Ramos (cell line): ENCODE data around the gene MPZL3.

Experiments
- in situ Hi-C: fragments of 300-500 bp; cut with MboI; formaldehyde crosslinking; loops from one replicate; pipeline ENCODE4 v1.14.3; 2022; ENCODE audit warnings: low sequenced_read_pairs; ENCODE audit not compliant: unreplicated experiment

The MPZL3 gene

DNA sequence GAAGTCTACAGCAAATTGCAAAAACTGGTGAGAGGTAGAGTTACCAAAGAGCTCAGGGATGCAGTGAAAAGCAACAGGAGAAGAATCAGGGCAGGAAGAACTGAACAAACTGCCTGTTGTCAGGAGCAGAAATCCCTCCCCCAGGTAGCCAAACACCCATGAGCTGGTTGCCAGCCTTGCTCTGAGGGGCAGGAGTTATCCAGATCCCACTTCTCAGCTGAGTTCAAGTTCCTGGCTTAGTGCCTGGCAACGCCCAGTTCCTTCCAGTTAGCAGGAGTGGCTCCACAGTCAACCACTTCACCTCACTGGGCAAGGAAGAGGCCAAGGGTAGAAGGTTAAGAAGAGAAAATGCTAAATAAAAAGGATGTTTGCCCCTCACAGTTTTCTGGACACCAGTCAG, 13.8 kb upstream of the MPZL3 start:
- in situ Hi-C loops = no loop called here

DNA sequence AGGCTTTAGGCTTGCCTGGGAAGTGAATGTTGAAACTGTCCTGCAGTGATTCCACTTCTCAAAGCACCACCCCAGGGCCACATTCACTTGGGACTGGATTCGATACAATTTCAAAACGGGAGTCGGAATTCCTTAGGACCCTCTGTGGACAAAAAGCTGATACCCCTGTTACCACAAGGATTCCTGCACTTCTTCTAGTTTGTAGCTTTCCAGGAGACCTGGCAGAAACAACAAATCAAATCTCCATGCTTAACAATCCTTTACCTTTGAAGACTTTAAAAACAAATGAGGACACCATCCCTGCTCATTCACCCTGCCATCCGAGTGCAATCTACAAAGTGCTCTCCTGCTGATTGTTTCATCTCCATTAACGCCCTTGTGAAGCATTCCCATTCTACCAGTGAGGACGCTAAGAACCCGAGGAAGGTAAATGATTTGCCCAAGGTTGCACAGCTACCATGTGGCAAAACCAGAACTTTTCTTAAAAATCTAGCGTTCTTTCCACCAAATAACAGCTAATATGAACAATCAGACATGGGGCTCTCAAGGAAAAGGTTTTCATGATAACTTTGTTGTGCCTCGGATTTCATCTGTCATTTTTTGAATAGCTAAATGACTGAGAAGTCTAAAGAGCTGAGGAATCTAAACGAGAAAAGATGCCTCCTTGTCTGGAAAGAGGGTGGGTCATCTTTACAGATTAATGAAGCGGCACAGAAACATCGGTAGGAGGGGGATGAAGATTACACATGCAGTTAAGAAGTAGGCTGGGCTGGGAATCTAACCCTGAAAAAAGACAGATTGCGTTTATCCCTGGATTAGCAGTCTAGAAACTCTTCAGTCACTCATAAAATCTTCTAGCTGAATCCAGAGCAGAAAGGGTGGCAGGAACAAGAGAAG, 12.7 kb upstream of the MPZL3 start:
- in situ Hi-C loops = no loop called here

DNA sequence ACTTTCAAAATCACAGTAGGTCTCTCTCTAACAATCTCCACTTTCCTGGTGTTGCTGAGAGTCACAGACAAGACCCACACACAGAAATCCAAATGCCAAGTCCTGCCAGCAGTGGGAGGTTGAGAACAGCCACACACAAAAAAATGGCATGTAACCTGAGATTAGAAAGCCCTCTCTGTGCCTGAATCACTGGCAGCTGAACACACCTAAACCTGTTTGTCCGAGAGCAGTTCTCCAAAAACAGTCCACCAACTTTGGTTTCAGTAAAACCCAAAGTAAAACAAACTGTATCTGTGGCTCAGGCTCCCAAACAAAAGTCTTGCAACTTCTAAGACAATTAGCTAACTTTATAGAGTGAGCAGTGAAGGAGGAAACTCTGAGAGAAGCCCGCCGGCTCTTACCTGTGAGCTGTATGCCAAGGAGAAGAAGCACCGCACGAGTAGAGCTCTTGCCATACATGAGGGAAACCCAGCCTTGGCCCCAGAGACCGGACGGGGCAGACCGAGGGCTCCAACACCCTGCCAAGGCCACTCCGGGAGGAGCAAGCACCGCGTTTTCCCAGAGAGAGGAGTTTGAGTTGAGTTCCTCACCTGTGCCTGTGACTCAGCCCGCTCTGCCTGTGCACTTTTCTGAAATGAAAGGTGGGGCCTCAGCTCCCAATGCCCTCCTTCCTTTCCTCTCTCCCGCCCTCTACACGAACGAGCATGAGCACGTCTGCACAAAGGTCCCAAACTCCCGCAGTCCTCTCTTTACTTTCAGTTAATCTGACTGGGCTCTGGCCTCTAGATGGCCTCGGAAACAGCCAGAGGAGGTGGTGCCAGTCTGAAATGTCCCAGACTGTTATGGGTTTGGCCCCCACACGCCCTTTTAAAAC, 11.8 kb upstream of the MPZL3 start, which contains the start of gene MPZL2:
Gene MPZL2, minus strand, starts transcription at position 603 of the 874 bp plus-strand sequence. Its CDS starts 144 bp downstream, at position 459.
- in situ Hi-C loops = no loop called here

DNA sequence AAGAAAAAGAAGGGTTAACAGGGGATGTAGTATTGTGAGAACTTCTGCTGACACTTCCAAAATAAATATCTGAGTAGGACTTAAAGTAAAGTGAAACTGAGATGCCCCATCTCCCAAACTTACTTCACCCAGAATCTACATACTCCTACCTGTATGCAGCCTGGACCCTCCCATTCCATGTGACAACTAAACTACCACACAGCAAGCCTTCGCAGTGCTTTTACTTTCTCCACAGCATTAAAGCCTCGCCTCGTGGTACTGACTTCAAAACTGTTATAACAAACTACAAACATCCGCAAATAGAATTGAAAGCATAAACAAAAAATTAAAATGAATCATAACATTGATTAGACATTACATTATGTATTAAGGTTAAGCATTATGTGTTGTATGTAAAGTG, 10.9 kb upstream of the MPZL3 start:
- in situ Hi-C loops = no loop called here

DNA sequence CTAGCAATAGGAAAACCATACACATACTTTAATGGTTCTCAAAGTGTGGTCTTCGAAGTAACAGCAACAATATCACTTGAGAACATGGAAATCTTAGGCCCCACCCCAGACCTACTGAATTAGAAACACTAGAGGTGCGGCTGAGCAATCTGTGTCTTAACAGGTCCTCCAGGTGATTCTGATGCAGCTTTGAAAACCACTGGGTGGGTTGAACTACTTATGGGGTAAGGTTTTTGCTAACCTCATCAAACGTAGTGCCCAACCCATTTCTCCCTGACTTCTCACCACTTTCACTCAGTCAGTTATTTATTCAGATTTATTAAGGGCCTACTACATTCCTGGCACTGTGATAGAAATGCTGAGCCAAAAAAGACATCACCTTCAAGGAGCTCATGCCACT, 8.2 kb upstream of the MPZL3 start:
- in situ Hi-C loops = no loop called here

DNA sequence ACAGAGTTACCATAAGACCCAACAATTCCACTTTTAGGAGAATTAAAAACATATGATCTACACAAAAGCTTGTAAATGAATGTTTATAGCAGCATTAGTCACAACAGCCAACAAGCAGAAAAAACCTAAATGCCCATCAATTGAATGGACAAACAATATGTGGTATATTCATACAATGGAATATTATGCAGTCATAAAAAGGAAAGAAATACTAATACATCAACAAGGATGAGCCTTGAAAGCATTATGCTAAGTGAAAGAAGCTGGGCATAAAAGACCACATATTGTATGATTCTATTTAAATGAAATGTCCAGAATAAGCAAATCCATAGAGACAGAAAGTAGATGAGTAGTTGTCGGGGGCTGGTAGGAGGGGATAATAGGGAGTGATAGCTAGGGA, 7.0 kb upstream of the MPZL3 start:
- in situ Hi-C loops = no loop called here

DNA sequence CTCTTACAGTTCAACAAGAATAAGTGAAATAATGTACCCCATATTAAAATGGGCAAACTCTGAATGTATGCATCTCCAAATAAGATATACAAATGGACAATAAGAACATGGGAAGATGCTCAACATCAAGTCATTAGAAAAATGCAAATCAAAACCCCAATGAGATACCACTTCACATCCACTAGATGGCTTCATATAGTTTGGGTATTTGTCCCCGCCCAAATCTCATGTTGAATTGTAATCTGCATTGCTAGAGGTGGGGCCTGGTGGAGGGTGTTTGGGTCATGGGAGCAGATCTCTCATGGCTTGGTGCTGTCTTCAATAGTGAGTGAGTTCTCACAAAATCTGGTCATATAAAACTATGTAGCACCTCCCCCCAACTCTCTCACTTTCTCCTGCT, 6.2 kb upstream of the MPZL3 start:
- in situ Hi-C loops = no loop called here

DNA sequence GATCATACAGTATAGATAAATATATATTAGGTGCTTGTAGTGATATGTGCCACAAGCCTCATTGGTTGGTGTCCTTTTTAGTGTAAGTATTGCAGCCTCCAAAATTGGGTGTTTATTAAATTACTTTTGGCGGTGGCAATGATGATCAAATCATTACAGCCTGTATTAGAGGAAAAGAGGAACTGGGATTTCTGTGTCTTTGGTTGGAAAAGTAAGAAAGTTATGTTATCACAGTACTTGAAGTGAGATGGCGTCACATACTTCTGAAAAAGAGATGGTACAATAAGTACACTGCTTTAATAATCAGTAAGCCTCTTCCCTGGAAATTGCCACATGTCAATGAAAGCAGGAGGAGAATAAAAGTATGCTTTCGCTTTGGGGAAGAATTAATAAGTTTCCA, 523 bp upstream of the MPZL3 start:
- in situ Hi-C loops = no loop called here

DNA sequence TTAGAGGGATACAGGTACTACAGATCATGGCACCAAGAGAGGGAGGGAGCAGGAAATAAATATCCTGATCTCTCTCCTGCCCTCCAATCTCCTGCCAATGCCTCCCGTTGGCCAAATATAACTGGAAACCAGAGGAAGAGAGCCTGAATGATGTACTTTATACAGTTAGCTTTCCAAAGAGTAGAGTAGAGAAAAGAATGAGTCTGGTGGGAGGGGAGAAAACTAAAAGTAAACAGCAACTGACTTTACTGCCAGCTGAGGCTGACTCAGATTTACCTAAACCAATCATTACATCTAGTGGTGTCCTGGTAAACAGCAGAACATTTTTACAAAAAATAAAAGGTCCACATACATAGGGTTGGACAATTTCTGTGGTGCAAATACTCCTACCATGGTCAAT, 5.1 kb downstream of the MPZL3 start:
- in situ Hi-C loops = no loop called here

DNA sequence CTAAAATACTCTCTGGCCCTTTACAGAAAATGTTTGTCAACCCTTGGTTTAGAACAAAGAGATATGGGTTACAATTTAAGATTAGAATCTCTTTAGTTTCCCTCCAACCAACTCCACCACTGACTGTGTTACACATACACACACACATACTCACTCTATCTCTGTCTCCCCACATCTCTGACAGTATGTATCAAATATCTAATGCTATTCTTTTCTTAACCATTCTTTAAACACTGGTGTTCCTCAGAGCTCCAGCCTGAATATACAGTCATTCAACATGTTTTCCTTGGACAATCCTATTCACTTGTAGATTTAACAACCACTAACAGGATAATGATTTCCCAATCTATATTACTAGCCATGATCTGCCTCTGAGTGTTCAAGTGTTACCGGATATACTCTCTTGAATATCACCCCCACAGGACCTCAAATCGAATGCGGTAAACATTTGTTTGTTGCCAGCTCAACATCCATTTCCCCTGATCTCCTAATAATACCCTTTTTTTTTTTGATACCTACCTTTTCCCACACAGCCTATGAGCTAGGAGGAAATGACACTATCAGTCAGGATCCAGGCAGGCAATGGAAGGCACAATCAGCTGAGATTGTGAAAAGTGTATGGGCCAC, 6.1 kb downstream of the MPZL3 start:
- in situ Hi-C loops = no loop called here

DNA sequence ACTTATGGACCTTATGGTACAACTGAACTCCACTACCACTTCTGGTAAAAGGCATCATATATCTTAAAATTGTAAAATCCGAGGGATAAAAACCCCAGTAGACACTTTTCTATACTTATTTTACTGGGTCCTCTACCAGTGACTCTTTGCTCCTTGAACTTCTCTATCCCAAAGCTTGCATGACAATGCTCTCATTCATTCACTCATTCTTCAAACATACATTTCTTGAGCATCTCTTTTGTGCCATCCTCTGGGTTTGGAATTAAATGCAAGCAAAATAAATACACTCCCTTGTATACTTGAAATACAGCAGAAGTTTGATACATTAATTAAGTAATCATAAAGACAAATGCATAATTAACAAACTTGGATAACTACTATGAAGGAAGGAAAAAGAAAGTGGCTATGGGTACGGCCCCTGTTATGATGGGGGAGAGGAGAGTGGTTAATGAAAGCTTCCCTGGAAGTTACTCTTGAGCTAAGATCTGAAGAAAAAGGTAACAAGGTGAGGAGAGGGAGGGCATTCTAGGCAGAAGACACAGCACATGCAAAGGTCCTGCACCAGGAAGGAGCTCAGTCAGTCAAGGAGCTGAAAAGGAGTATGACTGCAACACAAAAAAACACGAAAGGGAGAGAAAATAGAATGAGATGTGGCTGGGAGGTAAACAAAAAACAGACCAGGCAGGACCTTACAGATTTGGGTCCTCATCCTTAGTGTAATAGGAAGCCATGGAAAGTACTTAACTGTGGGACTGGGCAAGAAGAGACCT, 8.0 kb downstream of the MPZL3 start:
- in situ Hi-C loops = no loop called here

DNA sequence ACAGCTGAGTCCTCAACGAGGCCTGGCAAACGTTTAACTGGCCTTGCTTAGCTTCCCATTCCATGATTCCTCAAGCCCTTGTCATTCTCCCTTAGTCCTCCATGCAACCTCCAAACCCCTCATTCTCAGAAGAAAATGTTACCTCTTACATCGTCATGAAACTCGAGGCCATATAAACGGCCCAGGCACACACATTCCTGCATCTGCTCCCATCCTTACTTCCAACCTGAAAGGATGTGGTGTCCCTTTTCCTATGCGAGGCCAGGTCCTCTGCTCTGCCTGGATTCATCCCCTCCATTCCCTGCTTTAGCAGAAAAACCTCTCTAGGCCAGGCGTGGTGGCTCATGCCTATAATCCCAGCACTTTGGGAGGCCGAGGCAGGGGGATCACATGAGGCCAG, 9.0 kb downstream of the MPZL3 start:
- in situ Hi-C loops = no loop called here

DNA sequence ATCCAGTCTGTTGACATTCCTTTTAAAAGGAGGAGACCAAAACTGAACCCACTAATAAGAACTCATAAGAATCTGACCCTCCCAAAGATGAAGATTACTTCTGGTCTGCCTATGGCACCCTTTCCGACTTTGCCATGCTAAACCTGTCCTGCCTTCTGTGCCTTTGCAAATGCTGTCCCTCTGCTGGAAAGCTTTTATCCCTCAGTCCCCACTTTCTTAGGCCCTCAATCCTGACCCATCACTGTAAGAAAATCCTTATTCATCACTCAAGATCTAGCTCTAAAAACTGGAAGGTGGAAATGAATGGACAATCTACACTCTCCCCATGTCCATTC, 10.4 kb downstream of the MPZL3 start:
- in situ Hi-C loops = no loop called here

DNA sequence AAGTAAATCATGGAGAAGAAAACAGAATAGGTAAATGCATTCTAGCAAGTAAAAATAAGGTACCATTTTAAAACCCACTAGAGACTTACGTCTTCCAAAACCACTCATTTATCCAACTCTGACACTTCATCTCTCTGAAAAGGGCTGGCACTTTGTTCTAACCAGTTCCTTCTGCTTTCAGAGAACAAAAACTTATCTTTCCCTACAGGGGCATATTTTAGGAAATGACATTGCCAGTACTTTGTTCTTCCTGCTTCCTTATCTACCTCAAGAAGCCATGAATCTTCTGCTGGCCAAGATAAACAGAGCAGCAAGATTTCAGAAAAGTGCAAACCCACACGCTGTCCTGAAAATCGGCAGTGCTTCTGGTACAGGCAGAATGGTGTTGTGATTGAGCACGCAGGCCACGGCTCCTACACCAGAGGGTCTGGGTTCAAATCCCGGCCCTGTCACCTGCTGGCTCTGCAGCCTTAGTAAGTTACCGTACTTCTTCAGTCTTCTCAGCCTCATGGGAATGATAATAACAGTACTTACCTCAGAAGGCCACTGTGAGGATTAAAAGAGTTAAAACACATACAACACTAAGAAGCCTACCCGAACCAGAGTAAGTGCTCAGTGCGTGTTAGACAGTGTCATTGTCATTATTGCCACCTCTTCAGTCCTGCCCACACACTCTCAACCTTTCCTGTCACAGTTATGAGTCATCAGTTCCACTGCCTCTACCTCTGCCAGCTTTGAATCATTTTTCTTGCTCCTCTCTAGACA, 11.0 kb downstream of the MPZL3 start:
- in situ Hi-C loops = no loop called here

DNA sequence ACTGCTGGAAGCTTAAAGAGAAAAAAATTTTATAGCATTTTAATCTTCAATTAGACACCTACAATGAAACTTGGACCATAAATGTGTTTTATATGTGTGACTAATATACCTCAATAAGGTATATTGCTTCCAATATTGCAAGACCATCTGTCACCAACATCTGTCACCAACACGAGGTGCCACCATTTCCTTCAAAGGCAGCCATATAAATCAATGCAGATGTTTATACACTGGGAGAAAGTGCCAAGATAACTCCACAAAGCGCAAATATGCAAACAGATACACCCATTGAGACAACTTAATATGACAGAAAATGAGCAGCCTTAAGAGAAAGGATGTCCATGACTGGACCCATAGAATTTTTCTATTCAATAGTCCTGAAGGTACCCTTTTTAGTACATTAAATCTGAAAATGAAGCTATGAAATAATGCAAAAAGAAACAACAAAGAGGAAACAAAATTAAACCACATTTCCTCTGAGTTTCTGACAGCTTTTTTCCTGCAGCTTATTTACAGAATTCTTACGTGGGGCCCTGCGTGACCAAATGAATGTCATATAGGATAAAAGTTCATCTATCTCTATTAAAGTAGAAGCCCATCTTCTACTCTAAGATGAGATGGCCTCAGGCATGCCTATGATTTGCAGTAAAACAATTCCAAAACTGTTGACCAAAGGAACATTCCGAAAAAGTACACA, 12.5 kb downstream of the MPZL3 start:
- in situ Hi-C loops = no loop called here

DNA sequence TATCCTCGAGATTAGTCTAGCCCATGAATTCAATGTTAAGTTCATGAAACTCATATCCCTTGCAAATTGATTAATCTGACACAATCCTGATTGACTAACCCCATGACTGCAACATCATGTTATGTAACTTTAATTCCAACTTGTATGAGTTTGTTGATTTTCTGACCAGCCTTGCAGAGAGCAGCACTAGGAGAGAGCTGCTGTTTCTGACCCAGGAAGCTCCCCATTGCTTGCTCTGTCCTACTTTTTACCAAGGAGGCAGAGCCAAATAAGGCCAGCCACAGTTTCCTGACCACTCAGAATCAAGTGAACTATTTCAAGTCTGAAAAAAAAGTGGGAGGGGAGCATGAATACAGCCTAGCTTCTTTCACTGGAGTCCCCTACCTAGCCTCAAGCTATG, 13.2 kb downstream of the MPZL3 start:
- in situ Hi-C loops = no loop called here

DNA sequence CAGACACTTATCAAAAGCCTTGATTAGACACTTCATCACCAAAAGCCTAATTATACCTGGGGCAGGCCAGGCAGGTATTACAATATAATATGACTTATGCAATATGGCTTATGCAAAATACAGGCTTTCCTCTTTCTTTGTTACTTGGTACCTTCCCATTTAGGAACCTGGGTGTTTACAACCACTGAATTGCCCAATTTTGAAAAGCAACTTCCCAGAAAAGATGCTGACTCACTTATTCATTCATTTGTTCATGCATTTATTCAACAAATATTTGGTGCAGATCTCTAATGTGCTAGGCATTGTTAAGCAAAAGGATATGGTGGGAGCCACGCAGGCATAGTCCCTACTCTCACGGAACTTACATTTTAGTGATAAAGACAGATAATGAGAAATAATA, 13.7 kb downstream of the MPZL3 start:
- in situ Hi-C loops = no loop called here

DNA sequence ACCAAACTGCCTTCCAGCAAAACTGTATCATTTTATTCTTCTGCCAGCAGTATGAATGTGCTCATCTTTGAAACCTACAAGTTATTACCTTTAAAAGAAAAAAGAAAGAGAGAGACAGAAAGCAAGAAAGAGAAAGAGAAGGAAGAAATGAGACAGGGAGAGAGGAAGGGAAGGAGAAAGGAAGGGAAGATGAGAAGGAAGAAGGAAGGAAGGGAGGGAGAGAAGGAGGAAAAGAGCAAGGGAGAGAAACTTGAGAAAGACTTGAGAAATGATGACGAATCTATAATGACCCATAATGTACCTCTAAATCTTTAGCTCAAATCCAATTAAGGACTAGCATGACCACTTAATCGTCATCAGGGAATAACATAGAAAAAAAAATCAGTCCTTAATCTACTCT, 16.0 kb downstream of the MPZL3 start:
- in situ Hi-C loops = no loop called here

DNA sequence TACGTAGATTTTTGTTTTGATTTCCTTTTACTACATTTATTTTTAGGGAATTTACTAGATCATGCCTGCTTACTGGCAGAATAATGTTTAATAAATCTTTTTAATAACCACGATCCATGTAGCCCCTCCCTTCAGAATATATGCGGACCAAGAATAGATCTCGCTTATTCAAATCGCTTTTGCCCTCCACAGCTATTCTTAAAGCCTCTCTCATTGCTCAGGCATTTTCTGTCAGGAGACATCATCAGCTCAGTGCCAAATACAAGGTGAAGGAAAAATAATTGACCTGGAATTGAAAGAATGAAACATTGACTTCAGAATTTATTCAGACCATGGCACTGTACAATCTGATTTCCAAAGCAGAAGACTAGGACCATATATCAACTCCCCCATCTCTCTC, 17.3 kb downstream of the MPZL3 start:
- in situ Hi-C loops = no loop called here
